ENCODE results near the gene GRM5.

DNA sequence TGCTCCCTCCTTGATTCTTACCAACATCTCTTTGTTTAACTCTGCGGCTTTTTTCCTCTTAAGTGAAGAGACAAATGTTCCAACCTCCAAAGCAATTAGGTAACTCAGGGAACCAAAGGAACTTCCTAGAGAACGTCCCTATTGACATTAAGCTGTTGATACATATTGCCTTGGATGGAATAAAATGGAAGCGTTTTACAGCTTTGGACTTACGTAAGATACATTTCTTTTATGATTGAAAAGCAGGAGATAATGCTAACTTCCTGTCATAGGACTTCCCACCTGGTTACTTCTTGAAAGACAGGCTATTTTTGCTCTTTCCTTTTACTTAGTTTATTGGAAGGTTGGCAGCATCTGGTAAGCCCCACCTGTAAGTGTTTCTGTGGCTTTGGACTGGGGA, 482.5 kb downstream of the GRM5 start:
- TF ChIP-seq CTCF (IDR thresholded peaks at IDR 0.05; ENCODE audit: poor library complexity): no peak
- TF ChIP-seq EZH2phosphoT487 (IDR thresholded peaks at IDR 0.05; ENCODE audit: low read depth, severe bottlenecking, unreplicated experiment): no peak
- TF ChIP-seq EZH2 (IDR thresholded peaks at IDR 0.05; ENCODE audit: borderline replicate concordance): no peak

All from hepatocyte (in vitro differentiated cells).